MG63 (cell line): ENCODE measurements around the gene NEK1. TPM values are rescaled to one million over a fixed set of nuclear protein-coding genes. Genes with fewer than 3 reads are reported as not detected.
A peak's percentile ranks its signal among the peaks of the same experiment; 100 is the strongest.

Experiments
- DNase-seq: peaks from one replicate; pipeline ENCODE4 v3.0.0-alpha.2; 2020
- H3K27me3 ChIP-seq: fragments of 250-450 bp; sonication (Bioruptor Pico); 2 replicates; pipeline ENCODE4 v1.5.1; 2020; ENCODE audit warnings: mild to moderate bottlenecking, moderate library complexity
- H3K36me3 ChIP-seq: fragments of 250-450 bp; sonication (Bioruptor Pico); 2 replicates; pipeline ENCODE4 v1.5.1; 2020; ENCODE audit warnings: mild to moderate bottlenecking, moderate library complexity
- H3K4me3 ChIP-seq: fragments of 250-450 bp; sonication (Bioruptor Pico); 2 replicates; pipeline ENCODE4 v1.5.1; 2020; ENCODE audit warnings: mild to moderate bottlenecking, moderate library complexity
- H3K9me3 ChIP-seq: fragments of 250-450 bp; sonication (Bioruptor Pico); 2 replicates; pipeline ENCODE4 v1.5.1; 2020; ENCODE audit warnings: mild to moderate bottlenecking, moderate library complexity
- total RNA-seq: library from RNA; depleted of rRNA; stranded (reverse); fragments of >200 nt; shearing (Covaris generic); gene quantifications from 2 replicates; pipeline ENCODE4 v1.2.3, GENCODE V29; 2014; ENCODE audit warnings: low replicate concordance

Gene NEK1
- total RNA-seq, 1 experiment from 2014 or later: 2.1 TPM

GRCh38 chr4:169384779-169385178, 227.6 kb downstream of the NEK1 start:
- H3K36me3 ChIP-seq: no peaks in the 10 kb centered on the region
- no peak for DNase-seq
- H3K4me3 ChIP-seq: no peak overlapping the region
- H3K9me3 ChIP-seq: no peaks in the 10 kb centered on the region
- H3K27me3 ChIP-seq: no peaks in the 10 kb centered on the region

GRCh38 chr4:169383724-169384123, 228.7 kb downstream of the NEK1 start:
- Histone ChIP-seq H3K27me3 (no peaks in the 10 kb centered on the region), H3K9me3 (no peaks in the 10 kb centered on the region), H3K4me3 (no peak overlapping the region), H3K36me3 (no peaks in the 10 kb centered on the region)
- no peak for DNase-seq

DNA sequence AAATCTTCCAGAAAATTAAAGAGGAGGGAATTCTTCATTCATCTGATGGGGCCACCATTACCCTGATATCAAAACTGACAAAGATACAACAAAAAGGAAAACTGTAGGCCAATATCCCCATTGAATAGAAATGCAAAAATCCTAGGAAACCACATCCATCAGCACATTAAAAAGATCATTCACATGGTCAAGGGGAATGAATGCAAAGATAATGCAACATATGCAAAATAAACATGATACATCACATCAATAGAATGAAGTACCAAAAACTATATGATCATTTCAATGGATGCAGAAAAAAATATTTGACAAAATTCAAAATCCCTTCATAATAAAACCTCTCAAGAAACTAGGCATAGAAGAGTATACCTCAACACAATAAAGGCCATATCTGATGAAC, 232.7 kb downstream of the NEK1 start:
- no peak overlapping the region for H3K4me3 ChIP-seq
- no peaks in the 10 kb centered on the region for H3K36me3 ChIP-seq
- H3K9me3 ChIP-seq: peaks cover 16% of the 10 kb centered on the region
- H3K27me3 ChIP-seq: no peaks in the 10 kb centered on the region
- no peak for DNase-seq

- DNase-seq: no peak
- Histone ChIP-seq H3K9me3 (peaks cover 16% of the 10 kb centered on the region), H3K4me3 (no peak overlapping the region), H3K27me3 (no peaks in the 10 kb centered on the region), H3K36me3 (no peaks in the 10 kb centered on the region)
Observed at GRCh38 chr4:169377367-169377766, 235.0 kb downstream of the NEK1 start.

DNA sequence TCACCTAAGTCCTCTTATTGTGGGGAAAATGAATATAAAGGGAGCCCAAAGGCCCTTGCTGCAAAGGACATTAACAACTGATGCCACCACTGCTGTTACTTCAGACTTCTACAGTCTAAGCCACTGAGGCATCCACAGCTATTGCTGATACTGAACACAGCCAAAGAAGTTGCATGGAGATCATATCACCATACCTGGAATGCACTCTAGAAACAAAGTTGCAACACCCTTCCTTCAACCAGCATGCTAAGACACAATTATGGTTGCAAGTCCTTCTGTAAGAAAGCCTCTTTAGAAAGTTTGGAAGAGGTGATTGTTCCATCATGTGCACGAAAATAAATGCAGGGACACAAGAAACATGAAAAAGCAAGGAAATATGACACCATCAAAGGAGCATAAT, 236.0 kb downstream of the NEK1 start:
- Histone ChIP-seq H3K36me3 (no peaks in the 10 kb centered on the region), H3K27me3 (no peaks in the 10 kb centered on the region)

DNA sequence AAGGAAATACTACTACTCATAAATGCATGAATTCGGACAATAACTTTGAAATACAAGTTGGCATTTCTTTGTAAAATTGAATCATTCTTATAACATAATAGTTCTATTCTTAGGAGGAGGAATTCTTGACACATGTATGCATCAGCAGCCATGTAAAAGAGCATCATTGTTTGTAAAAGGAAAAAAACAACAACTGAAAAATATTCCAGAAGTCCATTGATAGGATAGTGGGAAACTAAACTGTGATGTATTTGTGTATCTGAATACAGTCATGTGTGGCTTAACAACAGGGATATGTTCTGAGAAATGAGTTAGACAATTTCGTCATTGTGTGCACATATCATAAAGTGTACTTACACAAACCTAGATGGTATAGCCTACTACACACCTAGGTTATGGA, 239.6 kb downstream of the NEK1 start:
- peaks cover 10% of the 10 kb centered on the region for H3K9me3 ChIP-seq
- no peak for DNase-seq
- H3K27me3 ChIP-seq: no peaks in the 10 kb centered on the region
- H3K36me3 ChIP-seq: no peaks in the 10 kb centered on the region
- no peak overlapping the region for H3K4me3 ChIP-seq

More for the DNA sequence above, 236.0 kb downstream of the NEK1 start:
- H3K9me3 ChIP-seq: peaks cover 16% of the 10 kb centered on the region
- no peak overlapping the region for H3K4me3 ChIP-seq
- DNase-seq: no peak

DNA sequence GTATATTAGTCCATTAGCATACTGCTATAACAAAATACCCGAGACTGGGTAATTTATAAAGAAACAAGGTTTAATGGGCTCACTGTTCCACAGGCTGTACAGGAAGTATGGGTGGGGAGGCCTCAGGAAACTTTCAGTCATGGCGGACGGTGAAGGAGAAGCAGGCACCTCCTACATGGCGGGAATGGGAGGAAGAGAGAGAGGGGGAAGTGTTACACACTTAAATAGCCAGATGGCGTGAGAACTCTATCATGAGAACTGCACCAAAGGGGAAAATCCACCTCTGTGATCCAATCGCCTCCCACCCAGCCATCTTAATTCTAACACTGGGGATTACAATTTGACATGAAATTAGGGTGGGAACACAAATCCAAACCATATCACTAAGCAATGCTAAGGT, 242.7 kb downstream of the NEK1 start:
- H3K4me3 ChIP-seq: no peak overlapping the region
- H3K27me3 ChIP-seq: no peaks in the 10 kb centered on the region
- H3K36me3 ChIP-seq: no peaks in the 10 kb centered on the region
- no peak for DNase-seq
- H3K9me3 ChIP-seq: peaks cover 9% of the 10 kb centered on the region

DNA sequence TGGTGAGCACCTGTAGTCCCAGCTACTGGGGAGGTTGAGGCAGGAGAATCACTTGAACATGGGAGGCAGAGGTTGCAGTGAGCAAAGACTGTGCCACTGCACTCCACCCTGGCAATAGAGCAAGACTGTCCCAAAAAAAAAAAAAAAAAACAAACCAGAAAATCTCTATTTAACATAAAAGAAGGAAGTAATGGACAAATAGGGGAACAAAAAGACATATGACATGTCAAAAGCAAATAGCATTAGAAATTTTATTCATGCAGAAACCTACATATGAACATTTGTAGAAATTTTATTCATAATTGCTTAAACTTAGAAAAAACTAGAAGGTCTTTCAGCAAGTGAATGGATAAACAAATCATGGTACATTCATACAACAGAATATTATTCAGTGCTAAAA, 244.6 kb downstream of the NEK1 start:
- no peaks in the 10 kb centered on the region for H3K27me3 ChIP-seq
- H3K4me3 ChIP-seq: no peak overlapping the region
- no peaks in the 10 kb centered on the region for H3K36me3 ChIP-seq
- no peak for DNase-seq
- H3K9me3 ChIP-seq: peaks cover 9% of the 10 kb centered on the region

DNA sequence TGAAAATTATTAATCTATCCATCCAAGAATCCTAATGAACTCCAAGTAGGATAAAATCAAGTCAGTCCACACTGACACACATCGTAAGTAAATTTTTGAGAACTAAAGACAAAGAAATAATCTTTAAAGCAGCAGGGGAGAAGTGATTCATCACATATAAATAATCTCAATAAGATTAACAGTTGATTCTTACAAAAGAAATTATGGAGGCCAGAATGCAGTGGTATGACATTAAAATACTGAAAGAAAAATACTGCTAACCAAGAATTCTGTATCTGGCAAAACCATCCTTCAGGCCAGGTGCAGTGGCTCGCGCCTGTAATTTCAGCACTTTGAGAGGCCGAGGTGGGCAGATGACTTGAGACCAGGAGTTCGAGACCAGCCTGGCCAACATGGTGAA, 245.6 kb downstream of the NEK1 start:
- H3K27me3 ChIP-seq: no peaks in the 10 kb centered on the region
- no peak overlapping the region for H3K4me3 ChIP-seq
- no peaks in the 10 kb centered on the region for H3K36me3 ChIP-seq
- H3K9me3 ChIP-seq: peaks cover 9% of the 10 kb centered on the region
- DNase-seq: no peak

GRCh38 chr4:169362607-169363006, 249.8 kb downstream of the NEK1 start:
- no peak for DNase-seq
- H3K27me3 ChIP-seq: no peaks in the 10 kb centered on the region
- no peaks in the 10 kb centered on the region for H3K36me3 ChIP-seq
- H3K4me3 ChIP-seq: no peak overlapping the region
- peaks cover 9% of the 10 kb centered on the region for H3K9me3 ChIP-seq

DNA sequence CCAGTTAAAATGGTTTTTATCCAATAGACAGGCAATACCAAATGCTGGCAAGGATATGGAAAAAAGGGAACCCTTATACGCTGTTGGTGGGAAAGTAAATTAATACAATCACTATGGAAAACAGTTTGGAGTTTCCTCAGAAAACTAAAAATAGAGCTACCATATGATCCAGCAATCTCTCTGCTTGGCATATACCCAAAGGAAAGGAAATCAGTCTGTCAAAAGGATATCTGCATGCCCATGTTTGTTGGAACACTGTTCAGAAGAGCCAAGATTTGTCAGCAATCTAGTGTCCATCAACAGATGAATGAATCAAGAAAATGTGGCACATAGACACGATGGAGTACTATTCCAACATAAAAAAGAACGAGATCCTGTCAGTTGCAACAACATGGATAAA, 250.6 kb downstream of the NEK1 start:
- Histone ChIP-seq H3K9me3 (peaks cover 5% of the 10 kb centered on the region), H3K4me3 (no peak overlapping the region), H3K36me3 (no peaks in the 10 kb centered on the region)

GRCh38 chr4:169359961-169360360, 252.4 kb downstream of the NEK1 start:
- no peaks in the 10 kb centered on the region for H3K27me3 ChIP-seq
- DNase-seq: no peak
- no peaks in the 10 kb centered on the region for H3K36me3 ChIP-seq
- no peaks in the 10 kb centered on the region; the same call in 1 of the 2 replicates for H3K9me3 ChIP-seq
- no peak overlapping the region for H3K4me3 ChIP-seq

More for the DNA sequence above, 250.6 kb downstream of the NEK1 start:
- no peaks in the 10 kb centered on the region for H3K27me3 ChIP-seq
- no peak for DNase-seq

DNA sequence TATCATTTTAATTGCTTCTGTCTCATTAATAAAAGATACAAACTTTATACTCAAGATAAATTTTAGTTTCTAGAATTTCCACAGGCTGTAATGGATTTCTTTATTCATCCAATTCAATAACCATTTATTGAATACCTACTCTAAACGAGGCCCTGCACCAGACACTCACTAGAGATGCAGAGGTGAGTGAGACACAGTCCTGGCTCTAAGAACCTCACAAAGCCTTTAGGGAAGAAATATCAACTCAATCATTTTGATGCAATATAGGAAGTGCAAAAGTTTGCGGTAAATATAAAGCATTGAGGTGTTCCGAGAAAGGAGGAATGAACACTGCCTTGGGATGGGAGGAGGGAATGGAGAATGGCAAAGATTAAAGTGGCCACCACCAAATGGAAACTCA, 260.0 kb downstream of the NEK1 start:
- Histone ChIP-seq H3K4me3 (no peak overlapping the region), H3K9me3 (no peaks in the 10 kb centered on the region; the same call in 1 of the 2 replicates), H3K36me3 (no peaks in the 10 kb centered on the region), H3K27me3 (no peaks in the 10 kb centered on the region)
- DNase-seq: no peak

GRCh38 chr4:169351872-169352271, 260.5 kb downstream of the NEK1 start:
- Histone ChIP-seq H3K9me3 (no peaks in the 10 kb centered on the region; the same call in 1 of the 2 replicates), H3K36me3 (no peaks in the 10 kb centered on the region), H3K4me3 (no peak overlapping the region), H3K27me3 (no peaks in the 10 kb centered on the region)
- DNase-seq: no peak

DNA sequence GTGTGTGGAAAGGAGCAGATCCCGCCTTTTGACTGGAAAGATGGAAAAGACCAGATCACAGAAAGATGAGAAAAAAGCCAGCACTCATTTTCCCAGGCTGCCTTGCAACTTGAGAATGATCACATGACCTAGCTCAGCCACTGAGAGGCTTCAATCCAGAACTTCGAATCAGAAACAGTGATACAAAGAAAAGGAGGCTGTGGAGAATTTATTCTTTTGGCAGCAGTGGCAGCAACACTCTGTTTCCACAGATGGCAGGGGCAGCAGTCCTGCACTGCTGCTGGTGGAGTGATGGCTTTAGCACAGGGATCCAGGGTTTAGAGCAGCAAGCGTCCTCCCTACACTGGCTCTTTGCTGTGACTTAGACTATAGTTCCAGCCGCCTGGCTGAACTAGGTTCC, 263.8 kb downstream of the NEK1 start:
- Histone ChIP-seq H3K36me3 (no peaks in the 10 kb centered on the region), H3K9me3 (no peaks in the 10 kb centered on the region), H3K4me3 (no peak overlapping the region), H3K27me3 (no peaks in the 10 kb centered on the region)
- no peak for DNase-seq

DNA sequence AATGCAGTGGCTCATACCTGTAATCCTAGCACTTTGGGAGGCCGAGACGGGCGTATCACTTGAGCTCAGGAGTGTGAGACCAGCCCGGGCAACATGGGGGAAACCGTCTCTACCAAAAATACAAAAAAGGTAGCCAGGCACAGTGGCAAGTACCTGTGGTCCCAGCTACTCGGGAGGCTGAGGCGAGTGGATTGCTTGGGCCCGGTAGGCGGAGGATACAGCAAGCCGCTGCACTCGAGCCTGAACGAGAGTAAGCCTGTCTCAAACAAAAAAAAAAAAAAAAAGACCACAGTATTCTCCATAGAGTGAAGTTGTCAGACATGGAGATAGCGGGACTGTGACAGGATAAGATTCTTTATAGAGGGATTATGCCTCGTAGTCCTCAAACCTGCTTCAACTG, 265.5 kb downstream of the NEK1 start:
- Histone ChIP-seq H3K27me3 (no peaks in the 10 kb centered on the region), H3K36me3 (no peaks in the 10 kb centered on the region), H3K4me3 (no peak overlapping the region), H3K9me3 (no peaks in the 10 kb centered on the region)
- no peak for DNase-seq

DNA sequence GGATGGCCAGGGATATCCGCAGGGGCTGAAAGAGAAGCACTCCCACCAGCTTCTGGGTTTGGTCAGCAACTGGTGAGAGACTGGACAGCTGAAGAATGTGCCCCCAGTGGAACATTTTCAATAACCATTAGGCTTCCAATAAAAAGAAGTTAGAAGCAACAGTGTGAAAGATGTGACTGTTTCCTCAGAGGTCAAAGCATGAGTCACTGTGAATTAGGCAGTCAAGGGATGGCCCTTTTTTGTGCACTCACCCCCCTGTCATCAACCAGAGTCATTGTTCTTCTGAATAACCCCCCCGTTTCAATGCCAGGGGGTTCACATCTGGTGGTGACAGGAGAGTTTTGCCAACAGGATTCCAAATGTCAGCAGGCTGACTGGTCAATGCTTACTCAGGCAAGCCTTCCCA, 267.1 kb downstream of the NEK1 start:
- Histone ChIP-seq H3K27me3 (no peaks in the 10 kb centered on the region), H3K36me3 (no peaks in the 10 kb centered on the region), H3K4me3 (no peak overlapping the region), H3K9me3 (no peaks in the 10 kb centered on the region)
- peak; percentile 62 for DNase-seq
